K562 (cell line): ENCODE data around the gene CARD11. TPM values are rescaled to one million over a fixed set of nuclear protein-coding genes. Genes with fewer than 3 reads are reported as not detected.

Experiments used
- ATAC-seq: fragments of 200-7000 bp; cut with Tn5 transposase; 3 replicates; pipeline ENCODE4 v1.9.1; 2020; ENCODE audit warnings: moderate library complexity
- BruUV-seq: library from RNA; stranded (reverse); fragments of 400-500 nt; replicated peaks from 2 replicates; lab custom pipeline; 2021; lab: Mats Ljungman, UMichigan
- CTCF ChIA-PET: fragments of 300-600 bp; formaldehyde crosslinking; extraction: SDS; loops from one replicate; lab custom pipeline; 2021; ENCODE audit warnings: low intra/inter-chr PET ratio; lab: Yijun Ruan, JAX
- POLR2A ChIA-PET: fragments of 300-600, 350-650 bp; sonication (Branson Sonifier 250); formaldehyde crosslinking; extraction: SDS; loops from one replicate; lab custom pipeline; 2021; ENCODE audit warnings: antibody characterized with exemption, inconsistent platforms; lab: Yijun Ruan, JAX
- DNase-seq, 4 experiments: peaks; one replicate each; pipeline versions ENCODE4 v3.0.0 to v3.0.0-alpha.2; 2011 to 2018; ENCODE audit warnings: low spot score in 3 of 4, mixed read lengths in 3 of 4; ENCODE audit errors: extremely low read depth in 1 of 4
- FAIRE-seq: peaks from 2 replicates; lab custom pipeline; 2011; peaks lifted over from hg19 to GRCh38; lab: Jason Lieb, UNC
- H2AFZ ChIP-seq: 2 replicates; pipeline ENCODE4 v1.6.0; 2011; ENCODE audit warnings: low read depth, low read length, control low read depth, inconsistent platforms
- H3K27ac ChIP-seq: fragments of 200-600 bp; 3 replicates; pipeline ENCODE4 v1.8.0; 2011; ENCODE audit warnings: low read depth, mild to moderate bottlenecking, control low read depth, inconsistent platforms, low read length, moderate library complexity, mixed read lengths; ENCODE audit errors: extremely low read depth
- H3K27me3 ChIP-seq, 2 experiments: fragments of 300-600 bp in 1 of 2; 2 replicates in 1 of 2; 3 replicates in 1 of 2; pipeline versions ENCODE4 v1.6.0 to v1.8.0; 2011; ENCODE audit warnings: inconsistent platforms in 2 of 2, low read length in 2 of 2, mild to moderate bottlenecking in 1 of 2, mixed read lengths in 1 of 2, moderate library complexity in 1 of 2; ENCODE audit not compliant: control insufficient read depth in 2 of 2, insufficient read depth in 2 of 2
- H3K36me3 ChIP-seq: fragments of 300-600 bp; 3 replicates; pipeline ENCODE4 v1.8.0; 2011; ENCODE audit warnings: mild to moderate bottlenecking, low read length, inconsistent platforms; ENCODE audit not compliant: control insufficient read depth, insufficient read depth
- H3K4me1 ChIP-seq, 2 experiments: fragments of 200-600 bp in 1 of 2; replicated peaks in 1 of 2; 2 replicates in 1 of 2; 3 replicates in 1 of 2; pipeline versions ENCODE4 v1.5.1 to v1.8.0; 2011; ENCODE audit warnings: inconsistent platforms in 2 of 2, low read length in 2 of 2, mild to moderate bottlenecking in 1 of 2, mixed read lengths in 1 of 2, moderate library complexity in 1 of 2; ENCODE audit not compliant: control insufficient read depth in 2 of 2, insufficient read depth in 2 of 2
- H3K4me2 ChIP-seq: 2 replicates; pipeline ENCODE4 v1.6.1; 2011; ENCODE audit warnings: low read length, control low read depth, inconsistent platforms, mixed read lengths; ENCODE audit not compliant: insufficient read depth
- H3K4me3 ChIP-seq: fragments of 200-600 bp; sonication (generic), shearing (Covaris generic); 2 replicates; pipeline ENCODE4 v1.5.1; 2016; ENCODE audit warnings: control low read depth, inconsistent platforms
- H3K79me2 ChIP-seq: fragments of 200-600 bp; 3 replicates; pipeline ENCODE4 v1.8.0; 2011; ENCODE audit warnings: low read length, inconsistent platforms; ENCODE audit not compliant: control insufficient read depth, insufficient read depth
- H3K9ac ChIP-seq, 2 experiments: 2 replicates each; pipeline versions ENCODE4 v1.6.0 to v1.6.1; 2011; ENCODE audit warnings: low read depth in 2 of 2, low read length in 2 of 2, control low read depth in 1 of 2, inconsistent platforms in 1 of 2, mild to moderate bottlenecking in 1 of 2, mixed read lengths in 1 of 2; ENCODE audit not compliant: insufficient read depth in 1 of 2
- H3K9me1 ChIP-seq: one replicate; pipeline ENCODE4 v1.6.0; 2011; ENCODE audit warnings: inconsistent platforms, mild to moderate bottlenecking, low read length, moderate library complexity; ENCODE audit not compliant: control insufficient read depth, insufficient read depth
- H3K9me3 ChIP-seq: replicated peaks from 2 replicates; pipeline ENCODE4 v1.5.1; 2011; ENCODE audit warnings: low read depth, low read length, inconsistent platforms; ENCODE audit not compliant: control insufficient read depth, insufficient read depth
- H4K20me1 ChIP-seq: replicated peaks from 2 replicates; pipeline ENCODE4 v1.6.1; 2011; ENCODE audit warnings: low read length, inconsistent platforms, mixed read lengths; ENCODE audit not compliant: control insufficient read depth, insufficient read depth
- ARID1B ChIP-seq: fragments of 450-650 bp; IDR thresholded peaks from 2 replicates; pipeline ENCODE4 v1.6.1; 2016; ENCODE audit warnings: antibody characterized with exemption, mild to moderate bottlenecking, inconsistent platforms
- CHD4 ChIP-seq: fragments of 200-600 bp; sonication (generic); IDR thresholded peaks from 3 replicates; pipeline ENCODE4 v1.6.1; 2012; ENCODE audit warnings: low read depth, mild to moderate bottlenecking, mixed read lengths, low read length, inconsistent platforms; ENCODE audit not compliant: insufficient read depth, insufficient replicate concordance, poor library complexity, severe bottlenecking
- DDX20 ChIP-seq: fragments of 450-650 bp; IDR thresholded peaks from 2 replicates; pipeline ENCODE4 v1.6.1; 2016; ENCODE audit warnings: missing genetic modification characterization, low read depth, mild to moderate bottlenecking, missing compliant biosample characterization, moderate library complexity
- ETS2 ChIP-seq: IDR thresholded peaks from 2 replicates; pipeline ENCODE4 v1.6.1; 2016; ENCODE audit warnings: borderline replicate concordance, missing genetic modification characterization, mild to moderate bottlenecking, moderate library complexity, missing compliant biosample characterization; ENCODE audit not compliant: poor library complexity, severe bottlenecking
- GABPB2 ChIP-seq: fragments of 250-450 bp; sonication (Bioruptor Pico); conservative IDR thresholded peaks from 2 replicates; pipeline ENCODE4 v1.5.1; 2021; ENCODE audit warnings: mild to moderate bottlenecking
- GATAD2A ChIP-seq: fragments of 450-650 bp; IDR thresholded peaks from 2 replicates; pipeline ENCODE4 v1.6.1; 2017
- HCFC1 ChIP-seq: IDR thresholded peaks from 2 replicates; pipeline ENCODE4 v1.6.1; 2012; ENCODE audit warnings: low read depth, low read length, improper control_type of control experiment
- JUNB ChIP-seq: fragments of 450-650 bp; formaldehyde crosslinking; conservative IDR thresholded peaks from 2 replicates; pipeline ENCODE4 v1.4.0; 2020; ENCODE audit warnings: mild to moderate bottlenecking
- NFYB ChIP-seq: IDR thresholded peaks from 2 replicates; pipeline ENCODE4 v1.6.1; 2011; ENCODE audit warnings: mild to moderate bottlenecking, moderate library complexity; ENCODE audit not compliant: insufficient read length; ENCODE audit errors: extremely low read depth
- NRF1 ChIP-seq, 2 experiments: fragments of 450-650 bp; IDR thresholded peaks in 1 of 2; conservative IDR thresholded peaks in 1 of 2; 2 replicates each; pipeline ENCODE4 v1.6.1; 2014; ENCODE audit warnings: mild to moderate bottlenecking in 2 of 2
- RFX1 ChIP-seq: fragments of 450-650 bp; IDR thresholded peaks from 2 replicates; pipeline ENCODE4 v1.6.1; 2016; ENCODE audit warnings: mild to moderate bottlenecking, moderate library complexity
- SETDB1 ChIP-seq: IDR thresholded peaks from one replicate; pipeline ENCODE4 v1.6.1; 2012; ENCODE audit warnings: low read length, control low read depth, inconsistent platforms
- ZFP30 ChIP-seq: fragments of 250-450 bp; sonication (Bioruptor Pico); IDR thresholded peaks from 2 replicates; pipeline ENCODE4 v1.8.0; 2022; ENCODE audit warnings: moderate library complexity, mild to moderate bottlenecking, inconsistent platforms, borderline replicate concordance
- ZNF232 ChIP-seq: sonication (generic); formaldehyde crosslinking; IDR thresholded peaks from 2 replicates; pipeline ENCODE4 v1.8.0; 2022; ENCODE audit warnings: mild to moderate bottlenecking, missing genetic modification reagents
- ZNF274 ChIP-seq: IDR thresholded peaks from 2 replicates; pipeline ENCODE4 v1.6.1; 2011; ENCODE audit warnings: low read depth, mild to moderate bottlenecking, low read length, moderate library complexity, borderline replicate concordance
- ZNF436 ChIP-seq: fragments of 250-450, 450-650 bp; sonication (Bioruptor Pico); formaldehyde crosslinking; IDR thresholded peaks from 2 replicates; pipeline ENCODE4 v1.7.0; 2020; ENCODE audit warnings: mild to moderate bottlenecking
- ZSCAN32 ChIP-seq: fragments of 450-650 bp; formaldehyde crosslinking; IDR thresholded peaks from 2 replicates; pipeline ENCODE4 v1.4.0; 2020; ENCODE audit warnings: mild to moderate bottlenecking, moderate library complexity
- WGBS: fragments of 100-300 bp; shearing (Covaris generic); methylation state at CpG from one replicate; pipeline ENCODE4 v1.1.6; 2016; ENCODE audit warnings: low coverage, mixed read lengths; ENCODE audit not compliant: insufficient coverage; ENCODE audit errors: missing lambda C conversion rate; 5-methylcytosine and 5-hydroxymethylcytosine counted together
- in situ Hi-C: fragments of 300-500 bp; cut with MboI; formaldehyde crosslinking; loops from 4 replicates; pipeline ENCODE4 v1.15.0; 2018; ENCODE audit warnings: inconsistent platforms, mixed read lengths
- intact Hi-C: fragments of 100-400 bp; cut with micrococcal nuclease; formaldehyde crosslinking; loops from 2 replicates; pipeline ENCODE4 v1.14.2; 2022
- polyA plus RNA-seq, 8 experiments: library from polyadenylated mRNA; depleted of rRNA in 4 of 8; stranded (reverse) in 5 of 8; unstranded in 3 of 8; fragments of >200 nt; fragmentation: Nextera tagmentation in 2 of 8; fragmentation: Illumina TruSeq in 1 of 8; extraction: Ambion mirVana in 2 of 8; extraction: Trizol in 1 of 8; gene quantifications; 2 replicates each; pipeline versions ENCODE4 v1.2.1 to v1.2.3, GENCODE V29; 2011 to 2014; ENCODE audit warnings: inconsistent platforms in 1 of 8, missing spikeins in 1 of 8
- total RNA-seq, 7 experiments: library from RNA; depleted of rRNA in 6 of 7; stranded (reverse); fragments of >200 nt in 6 of 7; fragmentation: Illumina TruSeq in 2 of 7; extraction: Trizol in 2 of 7; gene quantifications; 2 replicates each; pipeline versions ENCODE4 v1.2.1 to v1.2.3, GENCODE V29; 2011 to 2021; ENCODE audit warnings: low replicate concordance in 1 of 7
- TF ChIP-seq, protein P1 (sequence below): sonication (generic); formaldehyde crosslinking; IDR thresholded peaks from 2 replicates; pipeline ENCODE4 v1.8.0; 2022; ENCODE audit warnings: mild to moderate bottlenecking, missing genetic modification reagents
- TF ChIP-seq, protein P2 (sequence below): sonication (generic); formaldehyde crosslinking; IDR thresholded peaks from 2 replicates; pipeline ENCODE4 v1.8.1; 2022; ENCODE audit warnings: missing genetic modification reagents
- TF ChIP-seq, protein P3 (sequence below): fragments of 450-650 bp; IDR thresholded peaks from 2 replicates; pipeline ENCODE4 v1.6.1; 2017; ENCODE audit warnings: antibody characterized with exemption

The CARD11 gene
- total and polyA plus RNA-seq, 9 of the 15 experiments (the other 6 are each of a cell fraction or from before 2014, with no cell fraction given), result 0.07 to 12.8 (median 5.7) TPM

DNA sequence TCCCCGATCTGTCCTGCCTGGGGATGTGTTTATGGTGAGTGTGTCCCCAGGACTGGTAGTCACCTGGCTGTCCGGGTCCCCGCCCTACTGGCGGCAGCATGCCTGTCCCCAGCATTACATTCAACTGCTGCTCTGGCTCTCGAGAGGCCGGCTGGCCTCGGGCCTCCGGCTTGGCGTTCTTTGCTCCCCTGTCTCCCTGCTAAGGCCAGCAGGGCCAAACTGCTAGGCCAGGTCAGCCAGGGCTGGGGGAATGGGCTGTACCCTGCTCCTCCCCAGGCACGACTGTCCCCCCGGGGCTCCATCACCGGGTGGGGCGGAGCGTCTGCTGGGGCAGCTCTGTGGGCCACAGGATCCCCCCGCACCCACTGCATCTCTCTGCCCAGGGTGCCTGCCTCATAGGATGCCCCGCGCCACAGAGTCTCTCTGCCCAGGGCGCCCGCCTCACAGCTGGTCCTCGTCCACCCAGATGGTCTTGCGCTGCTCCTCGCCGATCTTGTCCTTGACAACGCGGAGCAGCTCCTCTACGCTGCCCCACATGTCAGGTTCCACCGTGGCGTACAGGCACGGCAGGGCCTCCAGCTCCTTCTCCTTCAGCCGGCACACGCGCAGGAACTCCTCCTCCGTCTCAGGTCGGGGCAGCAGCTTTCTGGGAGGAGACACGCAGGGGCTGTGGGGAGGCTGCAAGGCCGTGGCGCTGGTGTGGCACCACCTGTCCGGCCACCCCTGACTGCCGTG lies 137.3 kb downstream of the CARD11 start:
- Histone ChIP-seq H3K36me3 (no peaks in the 10 kb centered on the region), H3K4me3 (no peak overlapping the region), H2AFZ (no peak overlapping the region), H3K79me2 (no peaks in the 10 kb centered on the region), H3K4me1 (peaks cover 4 to 5% of the 10 kb centered on the region in 2 experiments; a peak in 2 of 5 replicates), H3K9me3 (no peaks in the 10 kb centered on the region), H3K4me2 (no peak overlapping the region), H3K27me3 (peaks cover 0 to 6% of the 10 kb centered on the region in 2 experiments; a peak in 1 of 5 replicates), H3K9ac (no peak overlapping the region), H3K27ac (no peak overlapping the region), H4K20me1 (0 out of 2 replicates have a peak, but pooled peaks cover 9% of the 10 kb centered on the region), H3K9me1 (no peaks in the 10 kb centered on the region)
- CTCF ChIA-PET, result no interaction called here
- ATAC-seq (no peak), DNase-seq (no peak), FAIRE-seq (no peak)
- POLR2A ChIA-PET, result no interaction called here
- BruUV-seq, result no TSS peak
- in situ Hi-C loops, result no loop called here
- WGBS, result 75% methylated on average over 33 of the region's 39 CpGs
- TF ChIP-seq ZNF232 (CRISPR knock-in tag) (no peak), ZSCAN32 (CRISPR knock-in tag) (no peak), NRF1 (conservative IDR thresholded peaks at IDR 0.05 in 1 of 2, IDR thresholded peaks at IDR 0.05 in 1 of 2) (no peak), ARID1B (no peak), RFX1 (no peak), CHD4 (no peak), HCFC1 (no peak), ETS2 (tag) (no peak), GABPB2 (CRISPR knock-in tag) (no peak), GATAD2A (no peak), JUNB (CRISPR knock-in tag) (no peak), NFYB (no peak), ZNF274 (no peak), SETDB1 (no peak), DDX20 (tag) (no peak), ZNF436 (CRISPR knock-in tag) (no peak), ZFP30 (CRISPR knock-in tag) (no peak)
- TF ChIP-seq, protein P1, sequence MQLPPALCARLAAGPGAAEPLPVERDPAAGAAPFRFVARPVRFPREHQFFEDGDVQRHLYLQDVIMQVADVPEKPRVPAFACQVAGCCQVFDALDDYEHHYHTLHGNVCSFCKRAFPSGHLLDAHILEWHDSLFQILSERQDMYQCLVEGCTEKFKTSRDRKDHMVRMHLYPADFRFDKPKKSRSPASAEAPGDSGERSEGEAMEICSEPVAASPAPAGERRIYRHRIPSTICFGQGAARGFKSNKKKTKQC, result no peak
- TF ChIP-seq, protein P2, sequence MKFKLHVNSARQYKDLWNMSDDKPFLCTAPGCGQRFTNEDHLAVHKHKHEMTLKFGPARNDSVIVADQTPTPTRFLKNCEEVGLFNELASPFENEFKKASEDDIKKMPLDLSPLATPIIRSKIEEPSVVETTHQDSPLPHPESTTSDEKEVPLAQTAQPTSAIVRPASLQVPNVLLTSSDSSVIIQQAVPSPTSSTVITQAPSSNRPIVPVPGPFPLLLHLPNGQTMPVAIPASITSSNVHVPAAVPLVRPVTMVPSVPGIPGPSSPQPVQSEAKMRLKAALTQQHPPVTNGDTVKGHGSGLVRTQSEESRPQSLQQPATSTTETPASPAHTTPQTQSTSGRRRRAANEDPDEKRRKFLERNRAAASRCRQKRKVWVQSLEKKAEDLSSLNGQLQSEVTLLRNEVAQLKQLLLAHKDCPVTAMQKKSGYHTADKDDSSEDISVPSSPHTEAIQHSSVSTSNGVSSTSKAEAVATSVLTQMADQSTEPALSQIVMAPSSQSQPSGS (CRISPR knock-in tag), result no peak
- TF ChIP-seq, protein P3, sequence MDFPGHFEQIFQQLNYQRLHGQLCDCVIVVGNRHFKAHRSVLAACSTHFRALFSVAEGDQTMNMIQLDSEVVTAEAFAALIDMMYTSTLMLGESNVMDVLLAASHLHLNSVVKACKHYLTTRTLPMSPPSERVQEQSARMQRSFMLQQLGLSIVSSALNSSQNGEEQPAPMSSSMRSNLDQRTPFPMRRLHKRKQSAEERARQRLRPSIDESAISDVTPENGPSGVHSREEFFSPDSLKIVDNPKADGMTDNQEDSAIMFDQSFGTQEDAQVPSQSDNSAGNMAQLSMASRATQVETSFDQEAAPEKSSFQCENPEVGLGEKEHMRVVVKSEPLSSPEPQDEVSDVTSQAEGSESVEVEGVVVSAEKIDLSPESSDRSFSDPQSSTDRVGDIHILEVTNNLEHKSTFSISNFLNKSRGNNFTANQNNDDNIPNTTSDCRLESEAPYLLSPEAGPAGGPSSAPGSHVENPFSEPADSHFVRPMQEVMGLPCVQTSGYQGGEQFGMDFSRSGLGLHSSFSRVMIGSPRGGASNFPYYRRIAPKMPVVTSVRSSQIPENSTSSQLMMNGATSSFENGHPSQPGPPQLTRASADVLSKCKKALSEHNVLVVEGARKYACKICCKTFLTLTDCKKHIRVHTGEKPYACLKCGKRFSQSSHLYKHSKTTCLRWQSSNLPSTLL, result no peak
- intact Hi-C loops, result no loop called here
